ENCODE measurements around the gene EP300. TPM values are rescaled to one million over a fixed set of nuclear protein-coding genes. Genes with fewer than 3 reads are reported as not detected.

Gene EP300
- total and polyA plus RNA-seq, 2 of the 8 experiments (the other 6 are each of a cell fraction or from before 2014, with no cell fraction given) = 39.5 to 109 TPM

DNA sequence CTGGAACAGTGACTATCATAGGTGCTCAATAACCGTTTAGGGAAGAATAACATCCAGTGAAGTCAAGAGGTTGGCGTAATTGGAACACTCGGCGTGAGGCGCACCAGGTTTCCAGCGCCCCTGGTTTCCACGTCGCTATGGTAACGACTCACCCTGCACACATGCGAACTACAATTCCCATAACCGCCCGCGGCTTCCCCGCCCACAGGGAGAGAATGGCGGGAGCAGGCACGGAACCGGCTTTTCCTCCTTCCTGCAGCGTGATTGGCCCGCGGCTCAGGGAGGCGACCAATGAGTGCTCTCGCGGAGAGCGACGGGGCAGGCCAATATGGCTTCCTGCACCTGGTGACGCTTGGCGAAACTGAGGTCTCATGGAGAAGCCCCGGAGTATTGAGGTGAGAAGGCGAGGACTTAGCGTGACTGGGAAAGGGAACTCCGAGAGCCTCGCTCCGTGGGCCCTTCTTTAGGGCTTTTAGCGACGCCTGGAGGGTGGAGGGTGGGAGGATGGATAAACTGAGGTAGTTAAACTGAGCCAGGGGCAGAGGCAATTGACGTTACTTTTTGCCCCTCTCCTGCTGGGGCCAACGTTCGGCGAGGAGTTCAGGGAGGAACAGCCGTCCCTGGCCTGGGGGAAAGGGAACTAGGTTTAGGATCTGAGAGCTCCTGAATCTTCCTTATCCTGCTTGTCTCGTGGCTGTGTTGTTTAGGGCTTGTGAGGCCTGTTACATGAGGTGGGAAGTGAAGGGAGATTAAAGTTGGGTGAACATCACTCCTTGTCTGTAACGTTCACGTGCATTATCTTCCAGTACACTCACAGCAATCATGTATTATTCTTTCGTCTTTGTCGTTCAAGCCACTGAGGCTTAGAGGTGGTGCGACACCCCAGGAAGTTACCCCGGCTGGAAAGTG lies 112.9 kb downstream of the EP300 start, which contains the start of gene L3MBTL2:
Gene L3MBTL2, plus strand, starts transcription at position 321 of the 909 bp plus-strand sequence. Its CDS starts 51 bp downstream, at position 372.
- 7% methylated on average over 43 of the region's 47 CpGs; no CpG with 5 or more reads in 1 of the 2 experiments for WGBS, 2 experiments (ENCODE audit: extremely low coverage in 1 of 2, insufficient coverage in 1 of 2, insufficient read length in 1 of 2, insufficient replicate concordance in 2 of 2, low coverage in 1 of 2, low lambda C conversion rate in 2 of 2, missing lambda C conversion rate in 1 of 2)
- peak within 1 kb of the TSS; percentile 16 for H3K14ac ChIP-seq (ENCODE audit: insufficient read length)
- H2AK5ac ChIP-seq (ENCODE audit: low read depth, low read length) = no peak within 1 kb of the TSS; the same call in 1 of the 2 replicates
- peak within 1 kb of the TSS; percentile 7 for H3K56ac ChIP-seq (replicated peaks; ENCODE audit: insufficient read length, low read depth, low read length)
- no peak within 1 kb of the TSS for H3K23ac ChIP-seq (ENCODE audit: insufficient read length)
- H3K4me1 ChIP-seq (replicated peaks in 1 of 4; ENCODE audit: control insufficient read depth in 3 of 4, insufficient read depth in 4 of 4, low read length in 3 of 4) = peaks cover 0 to 4% (median 0%) of the 10 kb centered on the region in 4 experiments; a peak in 2 of 7 replicates
- no peaks in the 10 kb centered on the region for H4K20me1 ChIP-seq (replicated peaks in 1 of 2; ENCODE audit: control insufficient read depth in 1 of 2, insufficient read depth in 2 of 2, low read length in 2 of 2)
- H4K8ac ChIP-seq (ENCODE audit: extremely low read depth, insufficient read depth, low read length) = peak within 1 kb of the TSS; percentile 91; the same call in 1 of the 2 replicates
- H3K27me3 ChIP-seq (replicated peaks in 1 of 4; ENCODE audit: control insufficient read depth in 3 of 4, extremely low read depth in 1 of 4, insufficient read depth in 3 of 4, low read length in 3 of 4) = no peaks in the 10 kb centered on the region; a peak in 1 of 7 replicates
- DNase-seq (ENCODE audit: low read depth in 1 of 2, low spot score in 2 of 2) (peak; percentile 85 to 99), FAIRE-seq (peak; percentile 99)
- H4K91ac ChIP-seq (replicated peaks; ENCODE audit: insufficient read length, low read length) = no peak within 1 kb of the TSS
- peak within 1 kb of the TSS; percentile 84 for H4K5ac ChIP-seq (ENCODE audit: insufficient read length, low read depth, low read length)
- H2BK20ac ChIP-seq (ENCODE audit: low read length) = no peak within 1 kb of the TSS
- peak within 1 kb of the TSS; percentile 91 to 98 (median 92) for H3K9ac ChIP-seq (replicated peaks in 1 of 4; ENCODE audit: extremely low read depth in 1 of 4, low read depth in 3 of 4, low read length in 3 of 4)
- H3K4ac ChIP-seq (replicated peaks; ENCODE audit: insufficient read length, low read depth, low read length) = no peak within 1 kb of the TSS
- H3K27ac ChIP-seq (ENCODE audit: low read depth, low read length) = peak within 1 kb of the TSS; percentile 88
- H2BK15ac ChIP-seq (ENCODE audit: low read length) = no peak within 1 kb of the TSS
- ChIA-PET POLR2A (ENCODE audit: partially characterized antibody) (no interaction called here), CTCF (ENCODE audit: partially characterized antibody) (interaction anchor here (1.9 kb wide), 1 partner anchor 32 kb away, joined by 4 read pairs; no protein-coding TSS in a partner anchor)
- H2BK5ac ChIP-seq (ENCODE audit: low read depth, low read length) = peak within 1 kb of the TSS; percentile 49
- H2BK120ac ChIP-seq (replicated peaks; ENCODE audit: low read depth, low read length) = no peak within 1 kb of the TSS
- peaks cover 0 to 9% of the 10 kb centered on the region in 2 experiments; a peak in 2 of 4 replicates for H3K79me2 ChIP-seq (ENCODE audit: control insufficient read depth in 1 of 2, insufficient read depth in 2 of 2, low read length in 2 of 2)
- peak within 1 kb of the TSS; percentile 69 for H2BK12ac ChIP-seq (ENCODE audit: low read depth, low read length)
- H2AFZ ChIP-seq (ENCODE audit: low read length) = peak within 1 kb of the TSS; percentile 98
- H3K79me1 ChIP-seq (ENCODE audit: low read depth, low read length) = no peaks in the 10 kb centered on the region; the same call in 1 of the 2 replicates
- peaks cover 7% of the 10 kb centered on the region for H3K23me2 ChIP-seq (ENCODE audit: low read depth, low read length)
- peak within 1 kb of the TSS; percentile 87 to 97 (median 95) for H3K4me3 ChIP-seq (ENCODE audit: extremely low read depth in 1 of 4, insufficient read depth in 2 of 4, low read depth in 3 of 4, low read length in 4 of 4)
- no peaks in the 10 kb centered on the region for H3K9me3 ChIP-seq (ENCODE audit: insufficient read depth in 2 of 2, low read depth in 1 of 2, low read length in 1 of 2)
- H3K4me2 ChIP-seq (ENCODE audit: insufficient read depth in 1 of 2, low read depth in 2 of 2, low read length in 2 of 2) = peak within 1 kb of the TSS; percentile 80 to 96
- H3K36me3 ChIP-seq (ENCODE audit: control insufficient read depth in 2 of 4, insufficient read depth in 4 of 4, low read length in 3 of 4) = peaks cover 0 to 5% (median 2%) of the 10 kb centered on the region in 4 experiments; a peak in 2 of 8 replicates
- peak within 1 kb of the TSS; percentile 63; the same call in 1 of the 2 replicates for H3K18ac ChIP-seq (ENCODE audit: extremely low read depth, low read length)
- TF ChIP-seq GABPA (IDR thresholded peaks at IDR 0.05; ENCODE audit: borderline replicate concordance, insufficient read depth, low read length) = no peak
- peak; percentile 82 for TF ChIP-seq SIX5 (IDR thresholded peaks at IDR 0.05; ENCODE audit: low read depth, low read length)
- TF ChIP-seq USF2 (IDR thresholded peaks at IDR 0.05; ENCODE audit: low read length) = 0 out of 2 replicates have a peak, but pooled peaks have one; percentile 8
- TF ChIP-seq KDM5A (IDR thresholded peaks at IDR 0.05; ENCODE audit: low read length) = peak; percentile 88
- TF ChIP-seq ASH2L (IDR thresholded peaks at IDR 0.05; ENCODE audit: low read length) = peak; percentile 60
- TF ChIP-seq RBBP5 (IDR thresholded peaks at IDR 0.05; ENCODE audit: borderline replicate concordance, low read depth, low read length) = no peak
- TF ChIP-seq CREB1 (IDR thresholded peaks at IDR 0.05) = 0 out of 2 replicates have a peak, but pooled peaks have one; percentile 30
- no peak for TF ChIP-seq JUND (IDR thresholded peaks at IDR 0.05; ENCODE audit: low read length)
- TF ChIP-seq CBX8 (IDR thresholded peaks at IDR 0.05; ENCODE audit: borderline replicate concordance, low read depth, low read length) = no peak
- TF ChIP-seq YY1 (IDR thresholded peaks at IDR 0.05; ENCODE audit: low read depth, low read length) = peak; percentile 97
